Measurements from ENCODE around the gene FAM167B. TPM values are rescaled to one million over a fixed set of nuclear protein-coding genes. Genes with fewer than 3 reads are reported as not detected.

FAM167B gene
- polyA plus RNA-seq, 3 donors = 8.5 to 10.5 (median 10.3) TPM

DNA sequence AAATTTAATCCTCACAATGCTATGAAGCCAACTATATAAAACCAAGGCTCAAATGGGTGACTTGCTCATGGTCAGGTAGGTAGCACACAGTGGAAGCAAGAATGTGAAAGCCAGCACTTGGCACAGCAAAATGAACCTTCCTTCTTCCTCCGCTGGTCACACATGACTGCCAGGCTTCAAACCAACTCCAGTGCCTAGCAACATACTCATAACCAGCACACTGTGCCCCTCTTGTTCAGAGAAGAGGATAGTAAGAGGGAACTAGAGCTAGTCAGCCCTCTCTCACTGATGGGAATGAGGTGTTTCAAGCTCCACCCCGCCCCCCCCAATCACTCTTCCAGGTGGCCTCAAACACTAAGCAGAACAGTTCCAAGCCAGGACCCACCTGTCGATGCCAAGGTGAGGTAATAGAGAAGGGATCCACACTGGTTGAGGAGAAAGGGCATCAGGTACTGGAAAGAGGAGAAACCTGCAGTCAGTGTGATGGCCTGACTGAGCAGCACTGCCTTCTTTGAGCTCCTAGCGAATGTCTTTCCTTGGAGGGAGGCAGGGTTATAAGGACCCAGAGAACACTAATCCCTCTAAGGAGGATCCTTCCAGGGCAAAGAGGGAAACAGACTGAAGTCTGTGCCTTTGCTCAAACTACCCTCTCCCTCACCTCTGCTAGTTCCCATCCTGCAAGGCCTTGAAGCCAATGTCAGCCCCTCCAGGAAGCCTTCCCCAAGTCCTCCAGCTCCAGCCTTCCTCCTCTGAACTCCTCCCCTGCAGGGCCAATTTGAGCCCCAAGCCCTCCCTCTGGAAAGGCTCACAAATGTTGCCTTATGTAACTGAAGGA lies 26.1 kb upstream of the FAM167B start:
- peak; percentile 48 for DNase-seq

DNA sequence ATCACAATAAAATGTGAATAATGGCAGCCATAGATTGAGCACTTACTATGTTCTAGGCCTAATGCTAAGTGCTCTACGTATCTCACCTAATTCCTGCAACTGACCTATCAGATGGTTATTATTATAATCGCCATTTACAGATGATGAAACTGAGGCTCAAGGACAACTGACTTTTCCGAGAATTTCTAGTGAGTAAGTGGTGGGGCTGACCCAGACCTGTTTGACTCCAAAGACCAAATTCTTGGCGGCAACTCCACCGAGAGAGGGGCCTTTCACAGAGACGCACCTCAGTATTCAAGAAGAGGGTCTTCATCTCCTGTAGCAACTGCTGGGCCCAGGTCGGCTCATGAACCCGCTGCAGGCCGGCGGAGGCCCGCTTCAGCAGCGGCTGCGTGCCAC lies 25.4 kb upstream of the FAM167B start:
- DNase-seq = no peak

GRCh38 chr1:32221980-32222755 lies 24.9 kb upstream of the FAM167B start, which contains the start of the genes EIF3I and TMEM234:
TSS of gene EIF3I (plus strand) at chr1:32222407. CDS start at chr1:32222442, 35 bp downstream.
TSS of gene TMEM234 (minus strand) at chr1:32222353. CDS start at chr1:32222322, 31 bp downstream.
- peak; percentile 95 for DNase-seq

GRCh38 chr1:32223683-32224082 lies 23.3 kb upstream of the FAM167B start:
- no peak for DNase-seq

- no peak for DNase-seq
Measured at GRCh38 chr1:32224285-32224684, 22.7 kb upstream of the FAM167B start.

DNA sequence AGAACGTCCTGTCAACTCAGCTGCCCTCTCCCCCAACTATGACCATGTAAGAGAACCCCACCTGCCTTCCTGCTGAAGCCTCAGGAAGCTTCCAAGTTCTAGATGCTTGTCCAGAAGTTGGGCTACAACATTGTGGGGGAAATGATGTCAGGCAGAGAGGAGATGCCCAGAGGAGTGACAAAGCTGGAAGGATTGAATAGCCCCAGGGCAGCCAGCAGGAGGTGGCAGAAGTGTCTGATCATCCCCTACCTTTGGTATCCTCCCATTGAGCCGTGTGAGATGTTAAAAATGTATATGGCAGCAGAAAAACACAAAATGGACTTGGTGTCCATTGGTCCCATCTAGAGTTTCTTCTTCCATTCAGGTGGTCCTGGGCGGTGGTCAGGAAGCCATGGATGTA lies 18.3 kb upstream of the FAM167B start:
- DNase-seq = no peak

DNA sequence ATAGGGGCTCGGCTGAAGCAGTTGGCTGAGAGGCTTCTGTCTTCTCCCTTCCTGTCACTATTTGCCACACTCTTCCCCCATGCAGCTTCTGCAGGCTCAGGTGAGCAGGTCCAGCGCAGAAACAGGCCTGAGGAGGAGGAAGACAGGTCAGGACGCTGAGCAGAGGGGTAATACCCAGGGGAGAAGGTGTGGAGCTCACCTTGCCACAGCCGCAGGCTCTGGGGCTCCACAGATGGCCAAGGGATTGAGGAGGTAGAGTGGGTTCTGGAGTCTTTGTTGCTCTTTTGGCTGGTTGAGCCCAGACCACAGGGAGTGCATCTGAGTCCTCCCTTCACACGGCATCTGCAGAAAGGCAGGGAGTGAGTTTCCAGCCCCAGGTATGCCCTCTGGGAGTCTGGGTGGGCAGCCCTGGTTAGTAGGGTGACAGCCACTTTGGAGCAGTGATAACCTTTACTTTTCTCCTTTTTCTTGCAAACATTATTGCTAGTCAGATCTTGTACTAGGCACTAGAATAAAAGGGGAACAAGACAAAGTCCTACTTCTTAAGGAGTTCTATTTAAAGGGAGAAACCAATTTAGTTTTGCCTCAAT lies 15.1 kb upstream of the FAM167B start:
- no peak for DNase-seq

DNA sequence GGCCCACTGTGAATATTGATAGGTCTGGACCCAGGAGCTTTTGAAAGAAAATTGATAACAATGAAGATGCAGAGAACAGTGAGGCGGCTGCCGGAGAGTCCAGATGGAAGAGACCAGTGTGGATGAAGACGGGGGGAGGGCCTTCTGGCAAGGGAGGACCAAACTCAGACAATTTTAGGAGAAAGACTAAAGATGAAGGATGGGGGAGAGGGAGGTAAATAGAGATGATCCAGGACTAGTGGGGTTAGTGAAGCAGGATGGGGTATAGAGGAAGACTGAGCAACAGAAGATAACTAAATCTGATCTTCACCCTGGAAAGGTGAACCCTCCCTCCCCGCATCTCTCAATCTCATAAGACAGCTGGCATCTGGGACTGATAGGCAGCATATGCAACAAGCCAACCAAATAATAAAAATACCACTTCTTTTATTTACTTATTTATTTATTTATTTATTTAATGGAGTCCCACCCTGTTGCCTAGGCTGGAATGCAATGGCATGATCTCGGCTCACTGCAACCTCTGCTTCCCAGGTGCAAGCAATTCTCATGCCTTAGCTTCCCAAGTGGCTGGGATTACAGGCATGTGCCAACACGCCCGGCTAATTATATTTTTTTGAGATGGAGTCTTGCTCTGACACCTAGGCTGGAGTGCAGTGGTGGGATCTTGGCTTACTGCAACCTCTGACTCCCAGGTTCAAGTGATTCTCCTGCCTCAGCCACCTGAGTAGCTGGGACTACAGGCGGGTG lies 14.3 kb upstream of the FAM167B start:
- DNase-seq = no peak

- no peak for DNase-seq
Measured at GRCh38 chr1:32234792-32235191, 12.2 kb upstream of the FAM167B start.

DNA sequence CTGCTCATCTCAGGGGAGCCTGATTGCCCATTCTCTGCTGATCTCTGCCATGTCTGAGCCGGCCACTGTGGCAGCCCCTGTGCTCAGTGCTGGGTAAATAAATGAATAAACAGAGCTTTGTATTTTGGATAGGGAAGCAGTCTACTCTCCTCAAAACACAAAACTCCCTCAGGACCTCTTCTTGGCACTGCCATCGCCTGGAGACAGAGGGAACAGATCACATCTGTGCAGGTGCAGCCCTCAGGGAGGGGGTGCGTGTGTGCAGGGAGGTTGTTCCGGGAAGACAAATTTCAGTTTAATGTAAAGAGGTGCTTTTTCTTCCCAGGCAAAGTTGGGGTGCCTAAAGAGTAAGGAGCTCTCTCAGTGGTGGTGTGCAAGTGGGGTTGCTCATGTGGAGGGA lies 7.7 kb upstream of the FAM167B start:
- no peak for DNase-seq

DNA sequence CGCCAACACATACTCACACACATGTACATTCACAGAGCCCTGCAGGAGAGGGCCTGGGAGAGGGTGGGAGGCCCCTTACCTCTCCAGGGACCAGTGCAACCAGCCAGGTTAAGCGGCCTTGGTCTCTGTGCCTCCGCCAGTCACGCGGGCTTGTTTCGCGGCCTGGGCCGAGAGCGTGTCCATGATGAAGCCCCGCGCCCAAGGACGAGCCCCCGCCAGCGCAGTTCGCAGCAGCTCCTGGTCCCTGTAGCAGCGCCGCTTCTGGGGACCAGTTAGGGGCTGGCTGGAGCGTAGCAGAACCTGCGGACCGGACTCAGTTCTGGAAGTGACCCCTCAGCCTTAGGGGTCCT lies 7.3 kb upstream of the FAM167B start:
- DNase-seq = no peak

GRCh38 chr1:32240140-32240951 lies 6.7 kb upstream of the FAM167B start:
- peak; percentile 83 for DNase-seq

- DNase-seq = no peak
Measured at GRCh38 chr1:32241001-32241763, 5.8 kb upstream of the FAM167B start.

- no peak for DNase-seq
Measured at GRCh38 chr1:32242341-32242851, 4.6 kb upstream of the FAM167B start.

DNA sequence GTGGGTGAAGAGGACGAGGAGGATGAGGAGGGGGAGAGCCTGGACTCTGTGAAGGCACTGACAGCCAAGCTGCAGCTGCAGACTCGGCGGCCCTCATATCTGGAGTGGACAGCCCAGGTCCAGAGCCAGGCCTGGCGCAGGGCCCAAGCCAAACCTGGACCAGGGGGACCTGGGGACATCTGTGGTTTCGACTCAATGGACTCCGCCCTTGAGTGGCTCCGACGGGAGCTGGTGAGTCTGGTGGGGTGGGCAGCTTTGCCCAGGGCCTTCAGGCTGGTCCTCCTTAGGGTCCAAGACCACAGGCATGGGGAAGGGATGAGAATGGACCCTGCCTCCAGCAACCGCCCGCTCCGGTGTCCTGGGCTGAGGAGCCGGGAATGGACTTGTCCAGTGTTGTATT lies 430 bp downstream of the FAM167B start:
- no peak for DNase-seq

DNA sequence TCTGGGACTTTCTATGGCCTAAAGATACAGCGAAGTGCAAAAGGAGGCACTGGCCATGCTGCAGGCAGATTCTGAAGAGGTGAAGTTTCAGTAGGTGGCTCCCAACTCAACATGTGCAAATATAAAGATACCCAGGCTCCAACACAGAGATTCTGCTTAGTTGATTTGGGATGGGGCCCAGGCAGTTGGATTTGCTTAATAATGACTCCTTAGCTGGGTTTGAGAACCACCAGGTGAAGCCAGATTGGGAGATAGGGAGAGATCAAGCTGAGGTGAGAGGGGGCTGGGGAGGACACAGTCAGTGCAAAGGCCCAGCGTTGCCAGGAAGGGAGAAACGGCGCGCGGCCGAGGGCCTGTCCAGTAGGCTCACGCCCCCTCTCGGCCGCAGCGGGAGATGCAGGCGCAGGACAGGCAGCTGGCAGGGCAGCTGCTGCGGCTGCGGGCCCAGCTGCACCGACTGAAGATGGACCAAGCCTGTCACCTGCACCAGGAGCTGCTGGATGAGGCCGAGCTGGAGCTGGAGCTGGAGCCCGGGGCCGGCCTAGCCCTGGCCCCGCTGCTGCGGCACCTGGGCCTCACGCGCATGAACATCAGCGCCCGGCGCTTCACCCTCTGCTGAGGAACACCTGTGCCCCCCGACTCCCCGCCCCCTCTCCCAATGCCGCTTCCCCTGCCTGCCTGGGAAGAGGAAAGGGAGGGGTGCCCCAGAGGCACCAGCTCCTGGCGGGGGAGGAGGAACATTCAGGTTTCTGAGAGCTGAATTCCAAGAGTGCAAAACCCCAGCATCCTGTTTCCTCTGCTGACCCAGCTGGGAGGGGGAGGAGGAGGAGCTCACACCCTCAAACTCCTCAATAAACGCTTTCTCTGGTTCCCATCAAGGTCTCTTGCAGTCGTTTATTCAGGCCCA lies 1.2 kb downstream of the FAM167B start:
- DNase-seq = peak; percentile 75

GRCh38 chr1:32249831-32250525 lies 3.0 kb downstream of the FAM167B start:
- peak; percentile 49 for DNase-seq
